Tibial artery (tissue), 4 donors: ENCODE measurements around the gene SVOPL.

Experiments used
- DNase-seq, 2 donors: peaks; one replicate each; pipeline ENCODE4 v3.0.0-alpha.2; 2019
- H3K27ac ChIP-seq, 2 donors: fragments of 200-600 bp; sonication (generic) in 1 of 2; 1 replicate in 1 of 2; 2 replicates in 1 of 2; pipeline ENCODE4 v1.5.1; 2018 to 2019; ENCODE audit warnings: mild to moderate bottlenecking in 1 of 2
- H3K27me3 ChIP-seq, 2 donors: fragments of 200-600 bp; sonication (generic) in 1 of 2; one replicate each; pipeline versions ENCODE4 v1.5.1 to v1.6.0; 2016 to 2019
- H3K36me3 ChIP-seq, 3 donors: fragments of 200-600 bp; sonication (generic) in 2 of 3; one replicate each; pipeline ENCODE4 v1.5.1; 2016 to 2019; ENCODE audit warnings: mild to moderate bottlenecking in 2 of 3
- H3K4me1 ChIP-seq, 4 donors: fragments of 200-600 bp; sonication (generic) in 2 of 4; 1 replicate in 3 of 4; 2 replicates in 1 of 4; pipeline ENCODE4 v1.5.1; 2016 to 2019
- H3K4me3 ChIP-seq, 2 donors: fragments of 200-600 bp; sonication (generic) in 1 of 2; 1 replicate in 1 of 2; 2 replicates in 1 of 2; pipeline ENCODE4 v1.5.1; 2018 to 2019; ENCODE audit warnings: mild to moderate bottlenecking in 2 of 2
- H3K9me3 ChIP-seq, 3 donors: fragments of 200-600 bp; sonication (generic) in 1 of 3; one replicate each; pipeline ENCODE4 v1.5.1; 2016 to 2019
- intact Hi-C: fragments of 100-400 bp; cut with DNase I; formaldehyde crosslinking; loops from one replicate; pipeline ENCODE4 v1.15.0; 2023; ENCODE audit warnings: low total_unique reads
- TF ChIP-seq, protein P1 (sequence below), 2 experiments: fragments of 200-600 bp in 1 of 2; fragments of 450-650 bp in 1 of 2; IDR thresholded peaks; one replicate each; pipeline ENCODE4 v1.5.1; 2017 to 2019; ENCODE audit warnings: antibody characterized with exemption in 2 of 2, mild to moderate bottlenecking in 1 of 2, moderate library complexity in 1 of 2

The SVOPL gene

DNA sequence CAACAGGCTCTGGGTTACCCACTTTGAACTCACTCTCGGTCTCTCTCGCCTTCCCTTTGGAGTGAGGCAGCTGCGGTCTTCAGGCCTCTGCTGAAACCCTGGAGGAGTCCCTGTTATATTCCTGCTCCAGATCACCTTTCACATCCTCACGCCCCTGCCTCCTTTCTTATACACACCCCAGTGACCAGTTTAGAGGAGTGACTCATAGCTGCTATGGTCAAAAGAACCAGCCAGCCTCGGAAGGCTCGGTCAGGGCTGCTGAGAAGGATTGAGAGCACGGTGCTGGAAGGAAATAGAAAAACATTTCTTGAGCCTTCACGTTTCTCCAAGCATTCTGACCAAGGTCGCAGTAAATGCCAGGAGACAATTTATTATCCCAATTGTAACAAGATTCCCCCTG is 28.3 kb upstream of the SVOPL start:
- no peak for DNase-seq
- H3K36me3 ChIP-seq, result no peaks in the 10 kb centered on the region
- no peak overlapping the region for H3K4me3 ChIP-seq
- H3K4me1 ChIP-seq, result no peaks in the 10 kb centered on the region
- no peaks in the 10 kb centered on the region for H3K27me3 ChIP-seq
- intact Hi-C loops, result no loop called here
- H3K9me3 ChIP-seq, result no peaks in the 10 kb centered on the region
- H3K27ac ChIP-seq, result no peak overlapping the region
- TF ChIP-seq, protein P1, sequence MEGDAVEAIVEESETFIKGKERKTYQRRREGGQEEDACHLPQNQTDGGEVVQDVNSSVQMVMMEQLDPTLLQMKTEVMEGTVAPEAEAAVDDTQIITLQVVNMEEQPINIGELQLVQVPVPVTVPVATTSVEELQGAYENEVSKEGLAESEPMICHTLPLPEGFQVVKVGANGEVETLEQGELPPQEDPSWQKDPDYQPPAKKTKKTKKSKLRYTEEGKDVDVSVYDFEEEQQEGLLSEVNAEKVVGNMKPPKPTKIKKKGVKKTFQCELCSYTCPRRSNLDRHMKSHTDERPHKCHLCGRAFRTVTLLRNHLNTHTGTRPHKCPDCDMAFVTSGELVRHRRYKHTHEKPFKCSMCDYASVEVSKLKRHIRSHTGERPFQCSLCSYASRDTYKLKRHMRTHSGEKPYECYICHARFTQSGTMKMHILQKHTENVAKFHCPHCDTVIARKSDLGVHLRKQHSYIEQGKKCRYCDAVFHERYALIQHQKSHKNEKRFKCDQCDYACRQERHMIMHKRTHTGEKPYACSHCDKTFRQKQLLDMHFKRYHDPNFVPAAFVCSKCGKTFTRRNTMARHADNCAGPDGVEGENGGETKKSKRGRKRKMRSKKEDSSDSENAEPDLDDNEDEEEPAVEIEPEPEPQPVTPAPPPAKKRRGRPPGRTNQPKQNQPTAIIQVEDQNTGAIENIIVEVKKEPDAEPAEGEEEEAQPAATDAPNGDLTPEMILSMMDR (IDR thresholded peaks at IDR 0.05), result no peak

DNA sequence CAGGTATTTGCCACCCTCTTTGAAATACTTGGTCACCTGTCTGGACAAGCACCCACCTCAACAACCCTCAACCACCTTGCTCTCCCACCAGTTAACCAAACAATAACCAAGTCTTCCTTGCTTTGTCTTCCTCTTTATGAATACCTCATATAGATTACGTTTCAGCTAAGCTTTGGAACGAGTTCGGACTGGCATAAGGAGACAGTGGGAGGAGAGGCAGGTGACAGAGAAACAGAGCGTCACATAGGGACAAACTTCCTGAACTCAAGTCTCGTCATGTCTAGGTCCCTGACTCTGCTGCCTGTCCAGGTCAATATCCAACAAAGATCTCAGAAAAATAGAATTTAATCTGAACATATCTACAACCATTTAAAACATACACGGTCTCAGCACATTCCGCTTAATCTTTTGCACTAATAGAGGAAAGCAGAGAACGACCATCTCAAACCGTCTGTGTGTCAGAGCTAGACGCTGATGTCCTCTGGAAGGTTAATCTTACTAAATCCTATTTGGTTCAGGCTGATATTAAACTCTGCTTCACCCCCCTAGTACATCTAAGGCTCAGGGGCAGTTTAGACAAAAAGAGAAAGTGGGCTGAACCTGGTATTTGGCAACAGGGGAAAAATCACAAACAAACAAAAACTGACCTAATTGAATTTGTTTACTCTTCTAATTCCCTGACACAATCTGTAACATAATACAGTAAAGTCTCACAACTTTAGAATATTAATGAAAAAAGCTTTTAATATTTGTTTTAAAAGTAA is 26.4 kb upstream of the SVOPL start:
- DNase-seq, result no peak
- intact Hi-C loops, result no loop called here
- Histone ChIP-seq H3K9me3 (no peaks in the 10 kb centered on the region), H3K4me3 (no peak overlapping the region), H3K27ac (no peak overlapping the region), H3K36me3 (no peaks in the 10 kb centered on the region), H3K4me1 (no peaks in the 10 kb centered on the region), H3K27me3 (no peaks in the 10 kb centered on the region)
- TF ChIP-seq, protein P1 (IDR thresholded peaks at IDR 0.05), result no peak

DNA sequence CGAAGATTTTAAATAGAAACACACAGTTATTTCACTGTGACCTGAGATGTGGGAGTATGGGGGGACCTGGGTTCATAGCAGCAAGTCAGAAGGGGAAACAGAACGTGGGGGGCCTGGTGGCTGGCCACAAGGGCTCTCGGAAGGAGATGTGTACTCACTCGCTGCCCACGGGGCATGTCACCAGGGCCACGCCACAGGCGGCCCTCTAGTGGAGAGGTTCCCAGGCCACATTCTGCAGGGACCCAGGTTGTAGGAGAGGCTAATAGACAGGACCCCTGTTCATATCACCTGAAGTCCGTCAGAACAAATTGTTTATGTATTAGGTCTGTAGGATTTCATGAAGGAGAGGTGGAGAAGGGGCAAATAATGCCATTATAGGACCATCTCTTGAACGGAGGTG is 25.1 kb upstream of the SVOPL start:
- Histone ChIP-seq H3K36me3 (no peaks in the 10 kb centered on the region), H3K27me3 (no peaks in the 10 kb centered on the region), H3K27ac (no peak overlapping the region), H3K9me3 (no peaks in the 10 kb centered on the region), H3K4me3 (no peak overlapping the region), H3K4me1 (no peaks in the 10 kb centered on the region)
- intact Hi-C loops, result no loop called here
- TF ChIP-seq, protein P1 (IDR thresholded peaks at IDR 0.05), result no peak
- no peak for DNase-seq

DNA sequence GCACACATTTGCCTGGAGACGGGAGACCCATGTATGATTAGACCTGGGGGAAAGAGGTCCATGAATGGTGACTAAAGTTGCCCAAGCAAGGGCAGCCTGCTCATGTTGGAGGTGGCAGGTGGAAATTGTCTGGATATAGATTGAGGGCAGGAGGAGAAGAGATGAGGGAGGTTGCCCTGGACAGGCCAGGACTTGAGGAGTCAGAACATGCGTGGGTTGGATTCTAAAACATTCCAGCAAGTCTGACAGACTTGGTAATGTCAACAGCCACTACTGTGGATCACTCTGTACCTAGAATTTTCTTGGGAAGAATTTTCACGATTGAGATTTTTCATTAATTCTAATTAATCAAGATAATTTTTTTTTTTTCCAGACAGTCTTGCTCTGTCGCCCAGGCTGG is 19.1 kb upstream of the SVOPL start:
- Histone ChIP-seq H3K27me3 (no peaks in the 10 kb centered on the region), H3K36me3 (no peaks in the 10 kb centered on the region), H3K9me3 (no peaks in the 10 kb centered on the region), H3K4me3 (no peak overlapping the region), H3K27ac (no peak overlapping the region), H3K4me1 (no peaks in the 10 kb centered on the region)
- no peak for DNase-seq
- intact Hi-C loops, result no loop called here
- TF ChIP-seq, protein P1 (IDR thresholded peaks at IDR 0.05), result no peak

- no peak overlapping the region for H3K4me3 ChIP-seq
- no peaks in the 10 kb centered on the region for H3K4me1 ChIP-seq
- intact Hi-C loops, result no loop called here
- H3K9me3 ChIP-seq, result no peaks in the 10 kb centered on the region
- no peak overlapping the region for H3K27ac ChIP-seq
- TF ChIP-seq, protein P1 (IDR thresholded peaks at IDR 0.05), result no peak
- no peaks in the 10 kb centered on the region for H3K36me3 ChIP-seq
- H3K27me3 ChIP-seq, result no peaks in the 10 kb centered on the region
- DNase-seq, result no peak
Observed at GRCh38 chr7:138716889-138717288, 15.7 kb upstream of the SVOPL start.

DNA sequence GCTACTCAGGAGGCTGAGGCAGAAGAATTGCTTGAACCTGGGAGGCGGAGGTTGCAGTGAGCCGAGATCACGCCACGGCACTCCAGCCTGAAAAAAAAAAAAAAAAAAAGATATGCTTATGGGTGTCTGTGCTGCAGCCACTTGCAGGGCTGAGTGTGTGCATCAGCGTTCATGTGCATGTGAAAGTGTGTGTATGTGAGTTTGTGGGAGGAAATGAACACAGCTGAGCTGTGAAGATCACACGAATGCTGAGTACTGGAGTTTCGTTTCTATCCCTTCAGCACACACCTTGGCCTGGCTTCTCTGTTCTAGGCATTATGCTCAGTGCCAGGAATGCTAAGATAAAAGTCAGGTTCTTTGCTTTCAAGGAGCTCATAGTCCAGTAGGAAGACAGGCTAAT is 12.0 kb upstream of the SVOPL start:
- TF ChIP-seq, protein P1 (IDR thresholded peaks at IDR 0.05), result no peak
- Histone ChIP-seq H3K36me3 (no peaks in the 10 kb centered on the region), H3K27me3 (no peaks in the 10 kb centered on the region), H3K4me3 (no peak overlapping the region), H3K9me3 (no peaks in the 10 kb centered on the region), H3K27ac (no peak overlapping the region), H3K4me1 (no peaks in the 10 kb centered on the region)
- DNase-seq, result no peak
- intact Hi-C loops, result no loop called here
